ENCODE results near the gene RC3H1. TPM values are rescaled to one million over a fixed set of nuclear protein-coding genes. Genes with fewer than 3 reads are reported as not detected.
A peak's percentile ranks its signal among the peaks of the same experiment; 100 is the strongest.

Gene RC3H1
- total RNA-seq, 1 experiment from 2014 or later = 9.4 TPM

DNA sequence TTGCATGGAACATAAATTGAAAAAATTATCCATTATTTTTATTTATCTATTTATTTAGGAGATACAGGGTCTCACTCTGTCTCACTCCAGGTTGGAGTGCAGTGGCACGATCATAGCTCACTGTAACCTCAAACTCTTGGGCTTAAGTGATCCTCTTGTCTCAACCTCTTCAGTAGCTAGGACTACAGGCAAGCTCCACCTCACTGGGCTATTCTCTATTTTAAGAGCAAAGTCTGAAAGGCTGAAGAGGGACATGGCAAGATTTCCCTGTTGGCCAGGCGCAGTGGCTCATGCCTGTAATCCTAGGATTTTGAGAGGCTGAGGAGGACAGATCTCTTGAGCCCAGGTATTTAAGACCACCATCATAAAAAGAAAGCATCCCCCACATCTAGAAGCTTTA is 14.0 kb upstream of the RC3H1 start:
- DNase-seq (ENCODE audit: low read depth) = no peak
- in situ Hi-C loops (cut with HindIII; ENCODE audit: low pct_unique_long_range_greater_than_20kb, low sequenced_read_pairs) = no loop called here

DNA sequence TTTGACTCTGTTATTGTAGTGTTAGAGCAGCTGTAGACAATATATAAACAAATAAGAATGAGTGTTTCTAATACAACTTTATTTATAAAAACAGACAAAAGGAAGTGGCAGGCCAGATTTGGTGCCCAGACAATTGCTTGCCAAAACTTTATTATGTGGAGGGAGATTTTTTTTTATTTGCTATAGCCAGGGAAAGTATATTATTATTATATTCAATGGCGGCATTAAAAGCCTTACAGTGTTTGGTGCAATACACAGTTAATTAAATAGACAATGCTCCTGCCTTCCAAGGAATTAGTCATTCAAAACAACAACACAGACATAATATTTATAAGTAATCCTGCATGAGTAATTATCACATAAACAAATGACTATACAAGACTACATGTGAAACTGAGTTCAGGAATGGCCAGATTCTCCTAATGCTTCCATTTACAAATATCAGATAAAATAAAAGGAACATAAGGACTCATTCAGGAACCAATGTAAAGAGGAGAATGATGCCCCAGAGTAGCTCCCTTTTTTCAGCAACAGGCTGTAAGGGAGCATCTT is 10.6 kb upstream of the RC3H1 start:
- in situ Hi-C loops (cut with HindIII; ENCODE audit: low pct_unique_long_range_greater_than_20kb, low sequenced_read_pairs) = no loop called here
- no peak for DNase-seq (ENCODE audit: low read depth)

DNA sequence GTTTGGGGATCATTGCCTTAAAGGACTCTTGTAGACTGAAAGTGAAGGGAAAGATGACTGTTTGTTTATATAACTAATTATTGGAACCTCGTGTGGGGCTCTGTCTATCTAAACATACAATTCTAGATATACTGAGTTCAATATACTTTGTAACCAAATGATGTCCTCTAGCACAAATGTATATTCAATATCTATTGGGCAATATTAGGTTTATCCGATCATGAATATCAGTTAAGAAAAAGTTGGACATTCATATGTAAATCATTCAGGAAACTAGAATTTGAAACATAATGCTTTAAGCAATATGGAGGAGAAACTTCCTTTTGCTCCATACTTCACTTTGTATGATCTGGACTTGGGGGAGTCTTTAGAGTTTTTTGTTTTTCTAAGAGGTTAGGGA is 8.9 kb upstream of the RC3H1 start:
- DNase-seq (ENCODE audit: low read depth) = no peak
- in situ Hi-C loops (cut with HindIII; ENCODE audit: low pct_unique_long_range_greater_than_20kb, low sequenced_read_pairs) = no loop called here

DNA sequence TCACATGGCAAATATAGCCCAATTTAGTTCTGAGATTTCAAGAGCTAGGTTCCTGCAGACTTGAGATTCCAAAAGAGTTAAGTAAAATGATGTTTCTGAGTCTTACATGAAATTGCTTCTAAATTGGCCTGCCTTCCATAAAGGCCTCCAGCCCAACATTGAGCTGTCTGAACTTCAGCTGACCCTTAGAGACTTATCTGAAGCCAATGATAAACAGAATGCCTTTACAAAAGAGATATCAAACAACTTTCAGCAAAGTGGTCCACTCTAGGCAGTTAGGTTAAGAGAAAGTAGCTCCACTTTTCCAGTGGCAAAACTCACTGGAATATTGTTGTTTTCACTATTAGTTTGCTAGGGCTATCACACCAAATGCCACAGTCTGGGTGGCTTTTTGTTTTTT is 6.3 kb upstream of the RC3H1 start:
- in situ Hi-C loops (cut with HindIII; ENCODE audit: low pct_unique_long_range_greater_than_20kb, low sequenced_read_pairs) = no loop called here
- DNase-seq (ENCODE audit: low read depth) = no peak

DNA sequence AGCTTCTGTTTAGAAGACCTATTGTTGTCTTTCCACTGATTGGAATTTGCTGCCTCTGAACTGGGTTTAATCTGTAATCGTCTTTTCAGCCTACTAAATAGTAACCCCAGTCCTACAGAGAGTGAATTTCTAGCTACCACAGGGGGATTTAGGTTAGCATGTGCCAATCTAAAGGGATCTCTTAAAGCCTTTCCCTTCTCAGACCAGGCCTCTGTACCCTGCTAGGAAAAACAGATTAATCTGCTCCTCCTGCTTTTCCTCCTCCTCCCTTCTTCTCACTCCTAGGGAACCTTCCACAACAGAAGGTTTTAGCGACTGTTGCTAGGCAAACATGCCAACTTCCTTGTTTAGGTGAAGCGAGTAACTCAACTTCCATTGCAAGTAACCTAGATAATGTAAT is 1.3 kb upstream of the RC3H1 start:
- in situ Hi-C loops (cut with HindIII; ENCODE audit: low pct_unique_long_range_greater_than_20kb, low sequenced_read_pairs) = no loop called here

DNA sequence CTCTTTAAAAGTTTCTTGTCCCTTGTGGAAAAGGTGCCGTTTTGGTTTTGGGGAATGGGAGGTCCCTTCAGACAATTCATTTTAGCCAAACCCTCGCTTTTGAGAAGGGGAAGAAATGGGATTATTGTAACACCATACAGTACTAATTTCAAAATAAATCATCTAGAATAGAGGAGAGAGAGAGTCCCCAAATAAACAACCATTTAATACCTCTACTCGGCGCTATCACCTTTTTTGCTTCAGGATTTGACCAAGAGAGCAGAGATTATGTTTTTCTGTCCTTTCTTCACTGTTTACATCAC is 770 bp upstream of the RC3H1 start:
- in situ Hi-C loops (cut with HindIII; ENCODE audit: low pct_unique_long_range_greater_than_20kb, low sequenced_read_pairs) = no loop called here

More for the DNA sequence above, 1.3 kb upstream of the RC3H1 start:
- peak; percentile 82 for DNase-seq (ENCODE audit: low read depth)

DNA sequence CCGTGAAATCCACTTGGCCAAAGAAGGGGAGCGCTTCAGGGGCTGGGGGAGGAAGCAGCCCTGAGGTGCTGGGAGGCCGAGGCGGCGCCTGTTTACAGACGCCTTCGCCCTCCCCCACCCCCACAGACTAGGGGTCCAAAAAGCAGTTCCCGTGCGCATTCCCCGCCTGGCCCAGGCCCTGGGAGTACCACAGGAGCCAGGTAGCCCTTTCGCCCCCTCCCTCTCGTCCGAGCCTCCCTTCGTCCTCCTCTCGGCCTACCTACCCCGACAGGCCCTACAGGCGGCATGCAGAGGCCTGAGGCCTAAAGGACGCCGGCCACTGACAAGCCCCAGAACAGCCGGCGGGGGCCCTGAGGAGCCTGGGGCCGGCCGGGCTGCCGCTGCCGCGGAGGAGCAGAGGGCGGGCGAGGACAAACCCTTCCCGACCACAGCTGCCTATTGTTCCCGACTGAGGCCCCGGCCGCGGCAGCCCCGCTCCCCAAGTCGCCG is 522 bp downstream of the RC3H1 start:
- in situ Hi-C loops (cut with HindIII; ENCODE audit: low pct_unique_long_range_greater_than_20kb, low sequenced_read_pairs) = no loop called here
- DNase-seq (ENCODE audit: low read depth) = no peak

More for the DNA sequence above, 770 bp upstream of the RC3H1 start:
- DNase-seq (ENCODE audit: low read depth) = no peak

DNA sequence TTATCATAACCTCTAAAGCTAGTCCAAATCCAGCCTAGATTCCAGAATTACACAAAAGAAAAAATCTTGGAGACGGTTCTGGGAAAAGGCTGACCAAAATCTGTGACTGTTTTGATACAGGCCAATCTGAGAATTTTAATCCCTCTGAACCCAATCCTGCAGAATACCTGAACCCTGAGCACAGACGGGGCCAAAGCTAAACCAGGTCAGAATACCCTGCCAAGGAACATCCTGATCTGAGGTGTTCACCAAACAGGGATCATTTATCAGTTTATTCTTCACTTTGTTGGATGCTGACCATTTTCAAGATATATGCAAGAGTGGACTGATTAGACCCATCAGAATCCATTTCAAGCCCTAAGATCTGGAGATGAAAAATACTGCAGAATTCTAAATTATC is 3.6 kb downstream of the RC3H1 start:
- in situ Hi-C loops (cut with HindIII; ENCODE audit: low pct_unique_long_range_greater_than_20kb, low sequenced_read_pairs) = no loop called here

DNA sequence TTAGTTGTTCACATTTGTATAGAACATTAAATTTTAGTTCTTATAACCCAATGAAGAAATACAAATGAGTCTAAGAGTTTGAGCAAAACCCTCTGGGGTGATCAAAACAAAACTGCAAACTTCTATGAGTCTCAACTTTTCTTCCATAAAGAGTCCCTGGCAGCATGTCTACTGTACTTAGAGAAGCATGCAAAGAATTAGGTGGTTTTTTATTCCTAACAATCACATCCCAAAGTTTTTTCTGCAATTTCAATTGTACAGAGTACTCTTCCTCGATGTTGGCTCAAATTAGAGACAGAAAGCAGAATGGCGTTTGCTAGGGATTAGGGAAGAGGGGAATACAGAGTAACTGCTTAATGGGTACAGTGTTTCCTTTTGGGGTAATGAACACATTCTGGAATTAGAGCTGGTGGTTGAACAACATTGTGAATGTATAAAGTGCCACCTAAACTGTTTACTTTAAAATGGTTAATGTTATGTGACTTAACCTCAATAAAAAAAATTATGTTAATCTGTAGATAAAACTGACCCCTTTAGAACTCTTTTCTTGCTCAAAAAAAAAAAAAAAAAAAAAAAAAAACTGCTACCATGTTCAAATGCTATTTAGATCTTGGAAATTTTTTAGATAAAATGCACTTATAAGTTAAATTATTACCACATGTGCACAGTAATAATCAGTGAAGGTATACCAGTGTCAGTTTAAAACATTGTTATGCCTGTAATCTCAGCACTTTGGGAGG is 4.8 kb downstream of the RC3H1 start:
- DNase-seq (ENCODE audit: low read depth) = no peak
- in situ Hi-C loops (cut with HindIII; ENCODE audit: low pct_unique_long_range_greater_than_20kb, low sequenced_read_pairs) = no loop called here

More for the DNA sequence above, 3.6 kb downstream of the RC3H1 start:
- no peak for DNase-seq (ENCODE audit: low read depth)

DNA sequence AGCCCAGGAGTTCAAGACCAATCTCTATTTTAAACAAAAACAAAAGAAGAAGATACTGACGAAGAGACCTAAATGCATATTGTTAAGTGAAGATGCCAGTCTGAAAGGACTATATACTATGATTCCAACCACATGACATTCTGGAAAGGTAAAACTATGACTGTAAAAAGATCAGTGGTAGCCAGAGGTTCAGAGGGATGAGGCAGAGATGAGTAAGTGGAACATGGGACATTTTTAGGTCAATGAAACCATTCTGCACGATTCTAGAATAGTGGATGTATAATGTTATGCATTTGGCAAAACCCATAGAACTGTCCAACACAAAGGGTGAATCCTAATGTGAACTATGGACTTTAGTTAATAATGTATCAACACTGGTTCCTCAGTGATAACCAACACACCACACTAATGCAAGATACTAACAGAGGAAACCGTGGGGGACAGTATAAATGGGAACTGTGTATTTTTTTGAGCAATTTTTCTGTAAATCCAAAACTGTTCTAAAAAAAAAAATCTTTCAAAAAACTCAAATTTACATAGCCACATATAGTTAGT is 8.2 kb downstream of the RC3H1 start:
- no peak for DNase-seq (ENCODE audit: low read depth)
- in situ Hi-C loops (cut with HindIII; ENCODE audit: low pct_unique_long_range_greater_than_20kb, low sequenced_read_pairs) = no loop called here

DNA sequence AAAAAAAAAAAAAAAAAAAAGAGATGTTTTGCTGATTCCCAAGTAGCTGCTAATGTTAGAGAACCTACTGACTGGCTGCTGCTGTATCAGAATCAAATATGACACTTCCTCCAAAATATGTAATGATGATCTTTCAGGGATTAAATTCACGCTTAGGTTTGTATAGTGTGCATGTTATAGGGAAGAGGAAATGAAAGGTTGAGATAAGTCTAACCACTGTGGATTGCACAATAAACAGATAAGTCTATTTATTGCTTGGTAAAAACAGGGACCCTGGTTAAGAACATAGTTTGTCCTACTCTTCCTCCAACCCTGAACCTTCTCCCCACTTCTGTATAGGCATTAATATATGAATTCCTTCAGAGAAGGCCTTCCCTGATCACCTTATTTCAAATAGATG is 13.2 kb downstream of the RC3H1 start:
- DNase-seq (ENCODE audit: low read depth) = no peak
- in situ Hi-C loops (cut with HindIII; ENCODE audit: low pct_unique_long_range_greater_than_20kb, low sequenced_read_pairs) = no loop called here

DNA sequence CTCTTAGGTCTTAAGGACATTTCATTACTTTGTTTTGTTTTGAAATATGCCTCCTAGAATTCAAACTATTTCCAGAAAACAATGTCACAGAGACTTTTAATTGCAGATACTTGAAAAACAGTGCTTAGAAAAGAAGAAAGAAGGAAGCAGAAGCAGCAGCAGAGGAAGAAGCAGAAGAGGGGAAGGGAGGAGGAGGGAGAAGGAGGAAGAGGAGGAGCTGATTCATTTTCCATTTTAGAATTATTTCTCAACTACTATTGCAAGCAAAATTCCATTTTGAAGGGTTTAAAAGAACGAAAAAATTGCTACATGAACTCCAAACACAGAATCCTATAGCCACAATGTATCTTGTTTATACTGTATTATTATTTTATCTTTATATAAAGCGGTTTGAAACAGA is 13.9 kb downstream of the RC3H1 start:
- in situ Hi-C loops (cut with HindIII; ENCODE audit: low pct_unique_long_range_greater_than_20kb, low sequenced_read_pairs) = no loop called here
- DNase-seq (ENCODE audit: low read depth) = no peak

DNA sequence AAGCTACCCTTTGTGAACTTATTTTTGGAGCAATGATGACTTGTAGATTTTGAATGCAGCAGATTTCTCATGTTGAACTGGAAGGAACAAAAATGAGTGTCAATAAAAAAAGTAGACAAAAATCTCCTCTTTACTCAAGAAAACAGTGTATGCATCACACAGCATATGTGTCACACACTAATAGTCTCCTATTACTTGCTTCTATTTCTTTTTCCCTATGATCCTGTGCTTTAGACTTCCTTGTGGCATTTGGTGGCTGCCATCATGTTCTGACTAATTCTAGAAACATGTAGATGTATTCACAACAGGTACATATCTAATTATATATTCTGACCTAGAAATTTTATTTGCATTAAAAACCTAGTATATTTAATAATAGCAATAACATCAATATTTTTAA is 14.3 kb downstream of the RC3H1 start:
- in situ Hi-C loops (cut with HindIII; ENCODE audit: low pct_unique_long_range_greater_than_20kb, low sequenced_read_pairs) = no loop called here
- peak; percentile 14 for DNase-seq (ENCODE audit: low read depth)

DNA sequence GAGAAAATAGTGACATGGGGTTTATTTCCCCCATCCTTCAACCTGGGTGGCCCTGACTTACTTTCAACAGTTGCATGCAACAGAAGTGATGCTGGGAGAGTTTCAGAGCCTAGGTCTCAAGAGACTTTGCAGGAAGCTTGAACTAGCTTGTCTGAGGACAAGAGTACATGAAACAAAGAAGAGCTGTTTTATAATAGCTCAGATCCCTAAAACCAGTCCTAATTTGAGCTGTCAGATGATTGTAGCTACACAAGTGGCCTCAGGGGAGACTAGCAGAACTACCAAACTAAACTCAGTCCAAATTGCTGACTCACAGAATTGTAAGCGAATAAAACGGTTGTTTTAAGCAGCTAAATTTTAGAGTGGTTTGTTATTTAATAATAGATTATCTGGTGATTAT is 17.1 kb downstream of the RC3H1 start:
- in situ Hi-C loops (cut with HindIII; ENCODE audit: low pct_unique_long_range_greater_than_20kb, low sequenced_read_pairs) = no loop called here
- no peak for DNase-seq (ENCODE audit: low read depth)

DNA sequence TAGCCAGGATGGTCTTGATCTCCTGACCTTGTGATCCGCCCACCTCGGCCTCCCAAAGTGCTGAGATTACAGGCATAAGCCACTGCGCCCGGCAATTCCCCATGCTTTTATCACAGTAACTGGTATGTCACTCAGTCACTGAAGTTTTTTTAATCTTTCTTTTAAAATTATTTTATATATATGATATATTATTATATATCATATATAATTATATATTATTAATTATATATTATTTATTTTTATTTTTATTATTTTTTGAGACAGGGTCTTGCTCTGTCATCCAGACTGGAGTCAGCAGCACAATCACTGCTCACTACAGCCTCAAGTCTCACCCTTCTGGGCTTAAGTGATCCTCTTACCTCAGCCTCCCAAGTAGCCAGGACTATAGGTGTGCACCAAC is 18.3 kb downstream of the RC3H1 start:
- DNase-seq (ENCODE audit: low read depth) = no peak
- in situ Hi-C loops (cut with HindIII; ENCODE audit: low pct_unique_long_range_greater_than_20kb, low sequenced_read_pairs) = no loop called here

DNA sequence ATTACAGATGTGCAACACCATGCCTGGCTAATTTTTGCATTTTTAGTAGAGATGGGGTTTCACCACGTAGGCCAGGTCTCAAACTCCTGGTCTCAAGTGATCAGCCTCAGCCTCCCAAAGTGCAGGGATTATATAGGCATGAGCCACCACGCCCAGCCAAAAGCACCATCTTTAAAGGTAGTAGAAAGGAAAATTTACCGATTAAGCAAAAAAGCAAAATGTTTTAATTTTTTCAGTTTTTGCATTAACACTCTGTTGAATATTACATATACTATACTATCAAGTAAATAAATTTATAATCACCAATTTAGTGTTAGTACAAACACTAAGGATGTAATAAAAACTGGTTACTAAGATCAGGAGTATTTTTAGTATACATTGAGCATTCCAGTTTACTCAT is 20.6 kb downstream of the RC3H1 start:
- in situ Hi-C loops (cut with HindIII; ENCODE audit: low pct_unique_long_range_greater_than_20kb, low sequenced_read_pairs) = no loop called here
- DNase-seq (ENCODE audit: low read depth) = no peak

DNA sequence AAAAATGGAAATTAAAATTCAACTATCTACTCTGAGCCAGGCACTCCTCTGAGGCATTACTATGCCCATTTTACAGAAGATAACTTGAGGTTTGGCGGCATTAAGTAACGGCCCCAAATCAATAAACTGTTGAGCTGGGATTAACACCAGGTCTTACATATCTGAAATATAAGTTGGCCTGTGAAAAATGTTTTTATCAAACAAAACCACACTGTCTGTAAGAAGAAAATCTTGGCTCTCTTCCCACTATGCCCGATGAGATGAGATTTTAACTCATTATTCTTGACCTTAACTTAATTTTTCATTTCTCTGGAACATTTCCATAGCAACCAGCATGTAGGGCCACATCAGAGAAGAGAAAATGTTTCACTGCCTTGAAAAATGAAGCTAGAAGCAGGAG is 21.8 kb downstream of the RC3H1 start:
- peak; percentile 3 for DNase-seq (ENCODE audit: low read depth)
- in situ Hi-C loops (cut with HindIII; ENCODE audit: low pct_unique_long_range_greater_than_20kb, low sequenced_read_pairs) = no loop called here

DNA sequence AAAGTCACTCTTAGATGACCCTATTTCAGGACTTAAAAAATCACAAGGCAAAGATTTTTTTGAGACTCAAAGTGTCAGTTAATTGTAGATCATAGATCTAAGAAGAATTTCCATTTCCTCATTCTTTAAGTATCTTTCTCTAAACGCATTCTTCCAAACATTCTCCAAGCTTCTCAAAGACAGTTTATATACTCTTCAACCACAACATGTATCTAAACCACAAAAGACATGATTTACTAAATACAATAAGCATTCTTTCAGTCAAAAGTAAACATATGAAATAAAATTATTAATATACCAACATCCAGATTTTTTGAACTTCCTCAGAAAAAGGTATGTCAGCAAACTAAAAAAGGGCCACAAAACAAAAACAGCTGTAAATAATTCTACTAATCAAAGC is 24.4 kb downstream of the RC3H1 start:
- in situ Hi-C loops (cut with HindIII; ENCODE audit: low pct_unique_long_range_greater_than_20kb, low sequenced_read_pairs) = no loop called here
- DNase-seq (ENCODE audit: low read depth) = peak; percentile 37

DNA sequence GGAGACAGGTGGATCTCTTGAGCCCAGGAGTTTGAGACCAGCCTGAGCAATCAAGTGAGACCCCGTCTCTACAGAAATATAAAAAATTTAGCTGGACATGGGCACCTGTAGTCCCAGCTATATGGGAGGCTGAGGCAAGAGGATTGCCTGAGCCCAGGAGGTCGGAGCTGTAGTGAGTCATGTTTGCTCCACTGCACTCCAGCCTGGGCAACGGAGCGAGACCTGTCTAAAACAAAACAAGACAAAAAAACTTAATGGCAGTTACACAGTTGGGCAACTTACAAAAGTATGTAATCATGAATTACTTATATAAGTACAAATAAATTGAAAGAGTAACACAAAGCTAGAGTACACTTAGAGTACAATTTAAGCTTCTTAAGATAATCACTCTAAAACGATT is 25.2 kb downstream of the RC3H1 start:
- in situ Hi-C loops (cut with HindIII; ENCODE audit: low pct_unique_long_range_greater_than_20kb, low sequenced_read_pairs) = no loop called here
- peak; percentile 56 for DNase-seq (ENCODE audit: low read depth)

DNA sequence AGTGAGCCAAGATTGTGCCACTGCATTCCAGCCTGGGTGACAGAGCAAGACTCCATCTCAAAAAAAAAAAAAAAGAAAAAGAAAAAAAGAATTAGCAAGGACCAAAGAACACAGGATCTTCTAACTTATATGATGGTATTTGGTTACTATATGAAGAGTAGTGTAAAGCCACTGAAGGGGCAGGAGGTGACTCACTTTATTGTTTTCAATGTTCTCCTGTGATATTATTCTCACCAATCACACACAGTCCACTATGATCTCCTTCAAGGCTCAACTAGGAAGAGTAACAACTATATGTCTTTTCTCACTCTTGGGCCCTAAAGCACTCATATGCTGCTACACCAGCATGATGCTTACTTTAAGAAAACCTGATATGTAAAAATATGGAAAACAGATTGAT is 26.7 kb downstream of the RC3H1 start:
- DNase-seq (ENCODE audit: low read depth) = no peak
- in situ Hi-C loops (cut with HindIII; ENCODE audit: low pct_unique_long_range_greater_than_20kb, low sequenced_read_pairs) = no loop called here
